ENCODE data around the gene EXOC8.

DNA sequence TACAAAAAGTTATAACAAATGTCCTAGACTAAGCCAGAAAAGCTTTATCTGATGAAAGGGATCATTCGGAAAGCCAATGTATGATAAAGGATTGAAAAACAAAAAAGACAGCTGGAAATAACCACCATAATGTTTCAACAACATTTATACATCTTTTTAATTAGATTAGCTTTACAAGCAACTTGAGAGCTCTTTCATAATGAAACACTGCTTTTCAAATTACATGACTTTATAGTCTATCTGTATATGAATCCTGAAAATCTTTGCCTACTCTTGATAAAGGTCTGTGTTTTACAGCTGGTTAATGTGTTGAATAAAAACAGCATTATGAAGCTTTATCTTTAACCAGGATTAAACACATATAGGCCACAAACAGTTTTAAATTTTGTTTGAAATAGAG, 26.0 kb upstream of the EXOC8 start:
- TF ChIP-seq JUND (CRISPR knock-in tag; IDR thresholded peaks at IDR 0.05): no peak
- TF ChIP-seq KLF6 (CRISPR knock-in tag; IDR thresholded peaks at IDR 0.05): no peak
- no peak for TF ChIP-seq TCF7L2 (IDR thresholded peaks at IDR 0.05; ENCODE audit: low read depth, low read length)
- TF ChIP-seq, protein P1, sequence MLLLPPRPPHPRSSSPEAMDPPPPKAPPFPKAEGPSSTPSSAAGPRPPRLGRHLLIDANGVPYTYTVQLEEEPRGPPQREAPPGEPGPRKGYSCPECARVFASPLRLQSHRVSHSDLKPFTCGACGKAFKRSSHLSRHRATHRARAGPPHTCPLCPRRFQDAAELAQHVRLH (CRISPR knock-in tag; IDR thresholded peaks at IDR 0.05; ENCODE audit: borderline replicate concordance, low read depth): no peak

Measured in HepG2 (cell line).